WTC11 (cell line): ENCODE results near the gene SPTBN4. TPM values are rescaled to one million over a fixed set of nuclear protein-coding genes. Genes with fewer than 3 reads are reported as not detected.

Source experiments
- ATAC-seq: fragments of 200-7000 bp; cut with Tn5 transposase; 2 replicates; pipeline ENCODE4 v1.10.0; 2021; ENCODE audit warnings: mild to moderate bottlenecking, moderate library complexity
- CTCF ChIA-PET: fragments of 300-600 bp; sonication (Branson Sonifier 250); formaldehyde crosslinking; loops from one replicate; lab custom pipeline; 2021; ENCODE audit warnings: antibody characterized with exemption; lab: Charles Lee
- POLR2A ChIA-PET: fragments of 350-600 bp; sonication (Branson Sonifier 250); formaldehyde crosslinking; loops from one replicate; lab custom pipeline; 2021; ENCODE audit warnings: antibody characterized with exemption; lab: Charles Lee
- DNase-seq: peaks from one replicate; pipeline ENCODE4 v3.0.0; 2021; ENCODE audit warnings: low spot score
- H3K27ac Mint-ChIP-seq: 2 replicates; pipeline ENCODE4 v1.8.0; 2021; ENCODE audit warnings: mixed read lengths
- H3K27me3 Mint-ChIP-seq: 2 replicates; pipeline ENCODE4 v1.8.0; 2021; ENCODE audit warnings: low read depth, mild to moderate bottlenecking, moderate library complexity, mixed read lengths
- H3K36me3 Mint-ChIP-seq: 2 replicates; pipeline ENCODE4 v1.8.0; 2021; ENCODE audit warnings: mixed read lengths
- H3K4me1 Mint-ChIP-seq: 2 replicates; pipeline ENCODE4 v1.8.0; 2022; ENCODE audit warnings: mixed read lengths
- H3K4me3 Mint-ChIP-seq: 2 replicates; pipeline ENCODE4 v1.8.0; 2021; ENCODE audit warnings: mild to moderate bottlenecking, moderate library complexity, mixed read lengths
- H3K9me3 Mint-ChIP-seq: 2 replicates; pipeline ENCODE4 v1.8.0; 2021; ENCODE audit warnings: mixed read lengths
- ELF4 ChIP-seq: sonication (generic); formaldehyde crosslinking; IDR thresholded peaks from 2 replicates; pipeline ENCODE4 v1.8.1; 2022; ENCODE audit warnings: low read depth, mild to moderate bottlenecking, moderate library complexity, missing genetic modification reagents
- ESRRA ChIP-seq: sonication (generic); formaldehyde crosslinking; IDR thresholded peaks from 2 replicates; pipeline ENCODE4 v1.8.1; 2022; ENCODE audit warnings: mild to moderate bottlenecking, missing genetic modification reagents, borderline replicate concordance
- ETV6 ChIP-seq: sonication (generic); formaldehyde crosslinking; IDR thresholded peaks from 2 replicates; pipeline ENCODE4 v1.8.1; 2022; ENCODE audit warnings: mild to moderate bottlenecking, missing genetic modification reagents
- JAZF1 ChIP-seq: fragments of 250-450 bp; sonication (Bioruptor Pico); IDR thresholded peaks from 2 replicates; pipeline ENCODE4 v1.9.0; 2021; ENCODE audit warnings: moderate library complexity, mild to moderate bottlenecking, inconsistent platforms
- MYBL2 ChIP-seq: sonication (generic); formaldehyde crosslinking; IDR thresholded peaks from 2 replicates; pipeline ENCODE4 v1.8.1; 2023; ENCODE audit warnings: mild to moderate bottlenecking, moderate library complexity, missing genetic modification reagents
- NFE2L1 ChIP-seq: sonication (generic); formaldehyde crosslinking; IDR thresholded peaks from 2 replicates; pipeline ENCODE4 v1.8.1; 2023; ENCODE audit warnings: missing genetic modification reagents
- RELA ChIP-seq: sonication (generic); formaldehyde crosslinking; IDR thresholded peaks from 2 replicates; pipeline ENCODE4 v1.8.1; 2022; ENCODE audit warnings: missing genetic modification reagents, mild to moderate bottlenecking, borderline replicate concordance
- RORB ChIP-seq: fragments of 250-450 bp; sonication (Bioruptor Pico); IDR thresholded peaks from 2 replicates; pipeline ENCODE4 v1.9.0; 2021; ENCODE audit warnings: mild to moderate bottlenecking
- TEAD4 ChIP-seq: sonication (generic); formaldehyde crosslinking; IDR thresholded peaks from 2 replicates; pipeline ENCODE4 v1.8.0; 2022; ENCODE audit warnings: mild to moderate bottlenecking, missing genetic modification reagents
- TP53 ChIP-seq: sonication (generic); formaldehyde crosslinking; IDR thresholded peaks from 2 replicates; pipeline ENCODE4 v1.8.1; 2023; ENCODE audit warnings: mild to moderate bottlenecking, missing genetic modification reagents
- ZNF219 ChIP-seq: sonication (generic); formaldehyde crosslinking; IDR thresholded peaks from 2 replicates; pipeline ENCODE4 v1.8.0; 2023; ENCODE audit warnings: missing genetic modification reagents, mild to moderate bottlenecking, borderline replicate concordance
- ZNF396 ChIP-seq: fragments of 250-450 bp; sonication (Bioruptor Pico); IDR thresholded peaks from 2 replicates; pipeline ENCODE4 v1.8.0; 2021; ENCODE audit warnings: mild to moderate bottlenecking, moderate library complexity, borderline replicate concordance
- ZNF423 ChIP-seq: fragments of 250-450 bp; sonication (Bioruptor Pico); IDR thresholded peaks from 2 replicates; pipeline ENCODE4 v2.1.2; 2022; ENCODE audit warnings: mild to moderate bottlenecking, moderate library complexity
- ZNF671 ChIP-seq: fragments of 250-450 bp; sonication (Bioruptor Pico); IDR thresholded peaks from 2 replicates; pipeline ENCODE4 v1.8.0; 2021; ENCODE audit warnings: mild to moderate bottlenecking
- total RNA-seq: library from RNA; stranded (reverse); gene quantifications from 3 replicates; pipeline ENCODE4 v1.2.3, GENCODE V29; 2021
- TF ChIP-seq, protein P1 (sequence below): sonication (generic); formaldehyde crosslinking; IDR thresholded peaks from 2 replicates; pipeline ENCODE4 v1.8.1; 2023; ENCODE audit warnings: mild to moderate bottlenecking, missing genetic modification reagents, borderline replicate concordance
- TF ChIP-seq, protein P2 (sequence below): sonication (generic); formaldehyde crosslinking; IDR thresholded peaks from 2 replicates; pipeline ENCODE4 v1.8.1; 2023; ENCODE audit warnings: mild to moderate bottlenecking, moderate library complexity, missing genetic modification reagents
- TF ChIP-seq, protein P3 (sequence below): sonication (generic); formaldehyde crosslinking; IDR thresholded peaks from 2 replicates; pipeline ENCODE4 v1.8.1; 2023; ENCODE audit warnings: mild to moderate bottlenecking, missing genetic modification reagents
- TF ChIP-seq, protein P4 (sequence below): sonication (generic); formaldehyde crosslinking; IDR thresholded peaks from 2 replicates; pipeline ENCODE4 v1.8.0; 2023; ENCODE audit warnings: missing genetic modification reagents
- TF ChIP-seq, protein P5 (sequence below): fragments of 250-450 bp; sonication (Bioruptor Pico); IDR thresholded peaks from 2 replicates; pipeline ENCODE4 v1.9.0; 2021; ENCODE audit warnings: mild to moderate bottlenecking
- TF ChIP-seq, protein P6 (sequence below): sonication (generic); formaldehyde crosslinking; IDR thresholded peaks from 2 replicates; pipeline ENCODE4 v1.8.1; 2023; ENCODE audit warnings: mild to moderate bottlenecking, missing genetic modification reagents, moderate library complexity

SPTBN4 gene
- total RNA-seq, 1 experiment from 2014 or later, result 2.8 TPM

DNA sequence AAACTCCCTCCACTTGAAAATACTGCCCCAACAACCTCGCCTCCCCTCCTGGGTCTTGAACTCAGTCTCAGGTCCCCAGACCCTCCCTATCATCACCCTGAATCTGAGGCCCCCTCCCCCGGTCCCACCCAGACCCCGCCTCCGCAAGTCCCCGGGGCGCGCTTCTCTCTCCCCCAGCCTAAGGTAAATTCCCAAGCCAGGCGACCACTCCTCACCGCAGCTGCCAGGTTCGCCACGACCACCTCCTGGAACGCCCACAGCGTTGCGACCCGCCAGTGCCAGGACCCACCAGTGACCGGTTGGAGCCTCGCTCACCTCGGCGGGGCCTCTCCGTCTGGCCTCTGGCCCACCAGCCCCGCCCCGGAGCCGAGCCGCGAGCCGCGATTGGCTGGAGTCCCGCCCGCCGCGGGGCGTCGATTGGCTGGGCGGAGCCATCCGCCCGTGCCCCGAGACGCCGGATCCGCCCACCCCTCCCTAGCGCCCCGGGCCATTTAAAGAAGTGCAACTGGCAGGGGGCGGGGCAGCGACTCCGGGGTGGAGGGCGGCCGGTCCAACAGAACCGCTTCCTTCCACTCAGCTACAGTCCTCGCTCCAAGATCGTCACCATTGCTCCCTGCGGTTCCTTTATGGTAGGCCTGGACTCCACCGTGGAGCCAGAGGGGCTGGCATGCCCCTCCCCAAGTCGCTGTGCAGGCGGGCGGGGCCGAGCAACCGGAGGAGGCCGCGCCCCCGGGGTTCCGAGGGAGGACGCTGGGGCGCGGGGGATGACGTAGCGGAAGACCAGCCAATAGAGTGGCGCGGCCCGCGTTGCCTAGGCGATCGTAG is 22.6 kb upstream of the SPTBN4 start, which contains the start of gene SERTAD3 (continued):
- TF ChIP-seq, protein P1, sequence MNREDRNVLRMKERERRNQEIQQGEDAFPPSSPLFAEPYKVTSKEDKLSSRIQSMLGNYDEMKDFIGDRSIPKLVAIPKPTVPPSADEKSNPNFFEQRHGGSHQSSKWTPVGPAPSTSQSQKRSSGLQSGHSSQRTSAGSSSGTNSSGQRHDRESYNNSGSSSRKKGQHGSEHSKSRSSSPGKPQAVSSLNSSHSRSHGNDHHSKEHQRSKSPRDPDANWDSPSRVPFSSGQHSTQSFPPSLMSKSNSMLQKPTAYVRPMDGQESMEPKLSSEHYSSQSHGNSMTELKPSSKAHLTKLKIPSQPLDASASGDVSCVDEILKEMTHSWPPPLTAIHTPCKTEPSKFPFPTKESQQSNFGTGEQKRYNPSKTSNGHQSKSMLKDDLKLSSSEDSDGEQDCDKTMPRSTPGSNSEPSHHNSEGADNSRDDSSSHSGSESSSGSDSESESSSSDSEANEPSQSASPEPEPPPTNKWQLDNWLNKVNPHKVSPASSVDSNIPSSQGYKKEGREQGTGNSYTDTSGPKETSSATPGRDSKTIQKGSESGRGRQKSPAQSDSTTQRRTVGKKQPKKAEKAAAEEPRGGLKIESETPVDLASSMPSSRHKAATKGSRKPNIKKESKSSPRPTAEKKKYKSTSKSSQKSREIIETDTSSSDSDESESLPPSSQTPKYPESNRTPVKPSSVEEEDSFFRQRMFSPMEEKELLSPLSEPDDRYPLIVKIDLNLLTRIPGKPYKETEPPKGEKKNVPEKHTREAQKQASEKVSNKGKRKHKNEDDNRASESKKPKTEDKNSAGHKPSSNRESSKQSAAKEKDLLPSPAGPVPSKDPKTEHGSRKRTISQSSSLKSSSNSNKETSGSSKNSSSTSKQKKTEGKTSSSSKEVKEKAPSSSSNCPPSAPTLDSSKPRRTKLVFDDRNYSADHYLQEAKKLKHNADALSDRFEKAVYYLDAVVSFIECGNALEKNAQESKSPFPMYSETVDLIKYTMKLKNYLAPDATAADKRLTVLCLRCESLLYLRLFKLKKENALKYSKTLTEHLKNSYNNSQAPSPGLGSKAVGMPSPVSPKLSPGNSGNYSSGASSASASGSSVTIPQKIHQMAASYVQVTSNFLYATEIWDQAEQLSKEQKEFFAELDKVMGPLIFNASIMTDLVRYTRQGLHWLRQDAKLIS (CRISPR knock-in tag), result no peak
- TF ChIP-seq ELF4, result no peak
- TF ChIP-seq ETV6 (CRISPR knock-in tag), result 0 out of 2 replicates have a peak, but pooled peaks have one; percentile 24
- TF ChIP-seq RORB (CRISPR knock-in tag), result no peak
- 0 out of 2 replicates have a peak, but pooled peaks have one; percentile 11 for TF ChIP-seq NFE2L1 (CRISPR knock-in tag)
- TF ChIP-seq, protein P2, sequence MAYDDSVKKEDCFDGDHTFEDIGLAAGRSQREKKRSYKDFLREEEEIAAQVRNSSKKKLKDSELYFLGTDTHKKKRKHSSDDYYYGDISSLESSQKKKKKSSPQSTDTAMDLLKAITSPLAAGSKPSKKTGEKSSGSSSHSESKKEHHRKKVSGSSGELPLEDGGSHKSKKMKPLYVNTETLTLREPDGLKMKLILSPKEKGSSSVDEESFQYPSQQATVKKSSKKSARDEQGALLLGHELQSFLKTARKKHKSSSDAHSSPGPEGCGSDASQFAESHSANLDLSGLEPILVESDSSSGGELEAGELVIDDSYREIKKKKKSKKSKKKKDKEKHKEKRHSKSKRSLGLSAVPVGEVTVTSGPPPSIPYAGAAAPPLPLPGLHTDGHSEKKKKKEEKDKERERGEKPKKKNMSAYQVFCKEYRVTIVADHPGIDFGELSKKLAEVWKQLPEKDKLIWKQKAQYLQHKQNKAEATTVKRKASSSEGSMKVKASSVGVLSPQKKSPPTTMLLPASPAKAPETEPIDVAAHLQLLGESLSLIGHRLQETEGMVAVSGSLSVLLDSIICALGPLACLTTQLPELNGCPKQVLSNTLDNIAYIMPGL (CRISPR knock-in tag), result peak; percentile 10; the same call in 1 of the 2 replicates
- TF ChIP-seq, protein P3, sequence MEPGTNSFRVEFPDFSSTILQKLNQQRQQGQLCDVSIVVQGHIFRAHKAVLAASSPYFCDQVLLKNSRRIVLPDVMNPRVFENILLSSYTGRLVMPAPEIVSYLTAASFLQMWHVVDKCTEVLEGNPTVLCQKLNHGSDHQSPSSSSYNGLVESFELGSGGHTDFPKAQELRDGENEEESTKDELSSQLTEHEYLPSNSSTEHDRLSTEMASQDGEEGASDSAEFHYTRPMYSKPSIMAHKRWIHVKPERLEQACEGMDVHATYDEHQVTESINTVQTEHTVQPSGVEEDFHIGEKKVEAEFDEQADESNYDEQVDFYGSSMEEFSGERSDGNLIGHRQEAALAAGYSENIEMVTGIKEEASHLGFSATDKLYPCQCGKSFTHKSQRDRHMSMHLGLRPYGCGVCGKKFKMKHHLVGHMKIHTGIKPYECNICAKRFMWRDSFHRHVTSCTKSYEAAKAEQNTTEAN (CRISPR knock-in tag), result no peak
- no peak for TF ChIP-seq ZNF219 (CRISPR knock-in tag)
- TF ChIP-seq, protein P4, sequence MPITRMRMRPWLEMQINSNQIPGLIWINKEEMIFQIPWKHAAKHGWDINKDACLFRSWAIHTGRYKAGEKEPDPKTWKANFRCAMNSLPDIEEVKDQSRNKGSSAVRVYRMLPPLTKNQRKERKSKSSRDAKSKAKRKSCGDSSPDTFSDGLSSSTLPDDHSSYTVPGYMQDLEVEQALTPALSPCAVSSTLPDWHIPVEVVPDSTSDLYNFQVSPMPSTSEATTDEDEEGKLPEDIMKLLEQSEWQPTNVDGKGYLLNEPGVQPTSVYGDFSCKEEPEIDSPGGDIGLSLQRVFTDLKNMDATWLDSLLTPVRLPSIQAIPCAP (CRISPR knock-in tag), result no peak
- no peak for TF ChIP-seq TEAD4 (CRISPR knock-in tag)
- no peak for TF ChIP-seq TP53 (CRISPR knock-in tag)
- no peak for TF ChIP-seq RELA (CRISPR knock-in tag)
- TF ChIP-seq ESRRA (CRISPR knock-in tag), result no peak
- TF ChIP-seq, protein P5, sequence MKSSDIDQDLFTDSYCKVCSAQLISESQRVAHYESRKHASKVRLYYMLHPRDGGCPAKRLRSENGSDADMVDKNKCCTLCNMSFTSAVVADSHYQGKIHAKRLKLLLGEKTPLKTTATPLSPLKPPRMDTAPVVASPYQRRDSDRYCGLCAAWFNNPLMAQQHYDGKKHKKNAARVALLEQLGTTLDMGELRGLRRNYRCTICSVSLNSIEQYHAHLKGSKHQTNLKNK, result no peak
- no peak for TF ChIP-seq ZNF423 (CRISPR knock-in tag)
- TF ChIP-seq ZNF396 (CRISPR knock-in tag), result no peak
- no peak for TF ChIP-seq JAZF1 (CRISPR knock-in tag)
- no peak for TF ChIP-seq ZNF671

DNA sequence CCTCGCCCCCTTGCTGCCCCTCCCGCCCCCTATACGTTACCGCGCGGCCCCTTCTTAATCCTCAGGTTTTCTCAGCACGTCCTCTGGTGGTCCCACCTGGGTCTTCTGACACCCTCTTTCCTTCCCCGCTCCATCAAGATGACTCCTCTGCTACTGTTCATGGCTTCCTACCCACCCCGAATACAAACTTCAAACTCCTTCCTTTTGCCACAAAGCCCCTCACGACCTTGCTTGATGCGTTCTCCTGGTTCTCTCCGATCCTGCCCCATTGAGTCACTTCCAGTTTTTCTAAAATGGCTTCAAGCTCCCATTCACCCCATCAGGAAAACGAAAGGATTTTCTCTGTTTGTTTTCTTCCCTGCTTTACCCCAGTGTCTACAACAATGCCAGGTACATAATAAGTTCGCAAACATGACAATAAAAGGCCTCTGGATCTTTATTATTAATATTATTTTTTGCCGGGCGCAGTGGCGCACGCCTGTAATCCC is 21.9 kb upstream of the SPTBN4 start:
- POLR2A ChIA-PET, result interaction anchor here (1.5 to 3.9 kb wide), 2 partner anchors 18 to 24 kb away, joined by 3 to 32 read pairs; partner anchors contain the start of gene SERTAD1
- Mint-ChIP-seq H3K27me3 (no peaks in the 10 kb centered on the region), H3K27ac (peak overlapping the region; percentile 98), H3K9me3 (no peaks in the 10 kb centered on the region), H3K36me3 (peaks cover 22% of the 10 kb centered on the region), H3K4me1 (peaks cover 24% of the 10 kb centered on the region), H3K4me3 (peak overlapping the region; percentile 94)
- CTCF ChIA-PET, result interaction anchor here (0.5 to 1.6 kb wide), 5 partner anchors 19 to 442 kb away, joined by 3 to 9 read pairs (median 4); no protein-coding TSS in a partner anchor
- no peak for ATAC-seq
- DNase-seq, result no peak
- TF ChIP-seq, protein P2 (CRISPR knock-in tag), result no peak
- TF ChIP-seq, protein P4 (CRISPR knock-in tag), result no peak
- TF ChIP-seq, protein P6, sequence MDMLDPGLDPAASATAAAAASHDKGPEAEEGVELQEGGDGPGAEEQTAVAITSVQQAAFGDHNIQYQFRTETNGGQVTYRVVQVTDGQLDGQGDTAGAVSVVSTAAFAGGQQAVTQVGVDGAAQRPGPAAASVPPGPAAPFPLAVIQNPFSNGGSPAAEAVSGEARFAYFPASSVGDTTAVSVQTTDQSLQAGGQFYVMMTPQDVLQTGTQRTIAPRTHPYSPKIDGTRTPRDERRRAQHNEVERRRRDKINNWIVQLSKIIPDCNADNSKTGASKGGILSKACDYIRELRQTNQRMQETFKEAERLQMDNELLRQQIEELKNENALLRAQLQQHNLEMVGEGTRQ (CRISPR knock-in tag), result no peak
- 0 out of 2 replicates have a peak, but pooled peaks have one; percentile 4 for TF ChIP-seq MYBL2 (CRISPR knock-in tag)
